Stomach (tissue), 4 donors: ENCODE results near the gene R3HDM2.

Source experiments
- CTCF ChIP-seq, 7 experiments: fragments of 450-650 bp in 4 of 7; fragments of 200-600 bp in 3 of 7; sonication (generic) in 3 of 7; IDR thresholded peaks; one replicate each; pipeline ENCODE4 v1.5.1; 2016 to 2019; ENCODE audit warnings: antibody characterized with exemption in 7 of 7, control low read depth in 2 of 7, mild to moderate bottlenecking in 1 of 7
- EP300 ChIP-seq: sonication (generic); formaldehyde crosslinking; IDR thresholded peaks from one replicate; pipeline ENCODE4 v1.6.1; 2017; ENCODE audit warnings: antibody characterized with exemption
- POLR2A ChIP-seq, 4 donors: fragments of 450-650 bp; IDR thresholded peaks; one replicate each; pipeline ENCODE4 v1.6.1; 2016; ENCODE audit warnings: antibody characterized with exemption in 4 of 4, control low read depth in 2 of 4, mild to moderate bottlenecking in 1 of 4, moderate library complexity in 1 of 4
- POLR2AphosphoS5 ChIP-seq, 3 donors: sonication (generic); formaldehyde crosslinking; IDR thresholded peaks; one replicate each; pipeline ENCODE4 v1.6.1; 2016; ENCODE audit warnings: antibody characterized with exemption in 3 of 3

- TF ChIP-seq CTCF (IDR thresholded peaks at IDR 0.05) (peak in 3 of 7 experiments; percentile 24 to 47 (median 25)), POLR2A (IDR thresholded peaks at IDR 0.05) (no peak), EP300 (no peak), POLR2AphosphoS5 (IDR thresholded peaks at IDR 0.05) (no peak)
These were observed 201.7 kb downstream of the R3HDM2 start for GRCh38 chr12:57229046-57229633.
